Lower leg skin (tissue), 3 donors: ENCODE results near the gene CERS4.

Source experiments
- CTCF ChIP-seq, 3 donors: fragments of 450-650 bp; IDR thresholded peaks; one replicate each; pipeline ENCODE4 v1.5.1; 2016; ENCODE audit warnings: antibody characterized with exemption in 3 of 3, mild to moderate bottlenecking in 3 of 3, moderate library complexity in 2 of 3
- POLR2A ChIP-seq, 2 donors: fragments of 450-650 bp; IDR thresholded peaks; one replicate each; pipeline ENCODE4 v1.6.1; 2016 to 2017; ENCODE audit warnings: antibody characterized with exemption in 2 of 2, mild to moderate bottlenecking in 1 of 2, moderate library complexity in 1 of 2

DNA sequence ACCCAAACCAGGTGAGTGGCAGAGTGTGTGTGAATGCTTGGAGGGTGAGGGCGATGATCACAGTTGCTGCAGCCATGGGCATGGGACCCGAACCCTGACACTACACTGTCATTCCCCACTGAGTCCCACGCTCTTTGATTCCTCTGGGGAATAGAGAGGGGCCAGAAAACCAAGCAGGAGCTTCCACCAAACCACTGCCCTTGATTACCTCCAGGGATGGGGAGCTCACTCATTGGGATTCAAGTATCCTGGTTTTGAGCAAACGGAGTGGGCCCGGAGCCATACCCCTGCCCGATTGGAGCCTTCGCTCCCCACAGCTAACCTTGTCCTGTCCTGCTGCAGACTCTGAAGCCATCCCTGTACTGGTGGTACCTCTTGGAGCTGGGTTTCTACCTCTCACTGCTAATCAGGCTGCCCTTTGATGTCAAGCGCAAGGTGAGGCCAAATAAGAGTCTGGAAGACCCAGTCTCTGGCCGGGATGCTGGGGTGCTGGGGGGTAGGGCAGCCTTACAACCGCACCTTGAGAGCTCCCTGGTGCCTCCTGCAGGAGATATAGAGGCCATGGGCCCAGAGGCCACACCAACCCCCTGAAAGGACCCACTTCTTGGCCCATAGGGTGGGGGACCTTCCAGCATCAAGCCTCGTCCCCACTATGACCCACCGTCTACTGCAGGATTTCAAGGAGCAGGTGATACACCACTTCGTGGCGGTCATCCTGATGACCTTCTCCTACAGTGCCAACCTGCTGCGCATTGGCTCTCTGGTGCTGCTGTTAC, 47.3 kb downstream of the CERS4 start:
- TF ChIP-seq POLR2A (IDR thresholded peaks at IDR 0.05) (no peak), CTCF (IDR thresholded peaks at IDR 0.05) (no peak)
